Measurements from ENCODE around the gene SLC25A20.
"Not testable (repeated sequence)": the region's sequence is repeated elsewhere in the genome, so short reads cannot be mapped to it uniquely, and the experiment has no call there.

The SLC25A20 gene

DNA sequence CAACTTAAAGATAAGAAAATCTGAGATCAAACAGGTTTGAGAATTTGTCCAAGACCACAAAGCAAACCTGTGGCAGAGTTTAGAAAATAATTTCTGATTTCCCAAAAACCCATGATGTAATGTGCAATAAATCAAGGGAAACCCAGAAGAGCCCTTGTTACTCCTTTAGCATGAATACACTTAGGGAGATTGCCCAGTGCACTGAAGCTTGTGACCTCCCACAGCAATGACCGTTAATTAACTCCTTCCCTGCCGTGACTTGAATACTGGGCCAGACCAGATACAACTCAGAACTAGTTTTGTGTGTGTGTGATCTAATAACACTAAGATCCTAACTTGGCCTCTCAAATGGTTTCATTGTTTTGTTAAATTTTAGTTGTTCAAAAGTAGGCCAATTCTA, 53.5 kb downstream of the SLC25A20 start:
- DNase-seq = no peak

DNA sequence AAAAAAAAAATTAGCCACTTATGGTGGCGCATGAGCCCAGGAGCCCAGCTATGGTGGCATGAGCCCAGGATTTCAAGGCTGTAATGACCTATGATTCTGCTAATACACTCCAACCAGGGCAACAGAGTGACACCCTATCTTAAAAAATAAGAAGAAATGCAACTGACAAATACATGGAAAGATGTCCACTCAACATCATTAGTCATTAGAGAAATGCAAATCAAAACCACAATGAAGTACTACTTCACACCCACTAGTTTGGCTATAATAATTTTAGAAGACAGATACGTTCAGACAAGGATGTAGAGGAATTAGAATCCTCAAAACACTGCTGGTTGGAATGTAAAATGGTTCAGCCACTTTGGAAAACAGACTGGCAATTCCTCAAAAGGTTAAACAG, 61.5 kb downstream of the SLC25A20 start:
- DNase-seq = no peak

DNA sequence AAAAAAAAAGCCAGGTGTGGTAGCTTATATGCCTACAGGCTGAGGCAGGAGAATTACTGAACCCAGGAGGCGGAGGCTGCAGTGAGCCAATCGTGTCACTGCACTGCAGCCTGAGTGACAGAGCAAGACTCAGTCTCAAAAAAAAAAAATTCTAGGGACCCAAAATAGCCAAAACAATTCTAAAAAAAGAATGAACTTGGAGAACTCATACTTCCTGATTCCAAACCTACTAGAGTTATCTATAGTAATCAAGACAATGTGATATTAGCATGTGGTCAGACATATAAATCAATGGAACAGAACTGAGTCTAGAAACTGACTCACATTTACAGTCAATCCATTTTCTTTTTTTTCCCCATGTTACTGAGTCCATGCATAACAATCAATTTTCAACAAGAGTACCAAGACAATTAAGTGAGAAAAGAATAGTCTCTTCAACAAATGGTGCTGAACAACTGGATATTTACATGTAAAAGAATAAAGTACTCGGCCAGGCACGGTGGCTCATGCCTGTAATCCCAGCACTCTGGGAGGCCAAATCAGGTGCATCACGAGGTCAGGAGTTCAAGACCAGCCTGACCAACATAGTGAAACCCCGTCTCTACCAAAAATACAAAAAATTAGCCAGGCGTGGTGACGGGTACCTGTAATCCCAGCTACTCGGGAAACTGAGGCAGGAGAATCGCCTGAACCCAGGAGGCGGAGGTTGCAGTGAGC, 62.9 kb downstream of the SLC25A20 start:
- no peak for DNase-seq

DNA sequence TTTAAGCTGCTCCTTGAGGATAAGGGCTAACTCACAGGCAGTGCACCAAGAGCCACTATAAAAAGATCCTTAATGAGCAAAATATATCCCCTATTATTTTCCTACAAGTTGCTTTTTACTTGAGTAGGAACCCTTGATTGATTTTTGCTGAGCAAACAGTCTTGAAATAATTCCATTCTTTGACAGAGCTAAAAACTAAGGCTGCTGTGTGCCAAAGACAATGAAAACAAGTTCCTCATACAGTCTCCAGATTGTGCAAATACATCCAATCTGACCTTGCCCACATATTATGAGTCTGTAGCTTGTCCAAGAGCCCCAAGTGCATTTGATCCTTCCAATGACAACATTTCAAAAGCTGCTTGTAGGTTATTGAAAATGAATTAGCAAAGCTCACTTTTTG, 66.0 kb downstream of the SLC25A20 start:
- DNase-seq = no peak

DNA sequence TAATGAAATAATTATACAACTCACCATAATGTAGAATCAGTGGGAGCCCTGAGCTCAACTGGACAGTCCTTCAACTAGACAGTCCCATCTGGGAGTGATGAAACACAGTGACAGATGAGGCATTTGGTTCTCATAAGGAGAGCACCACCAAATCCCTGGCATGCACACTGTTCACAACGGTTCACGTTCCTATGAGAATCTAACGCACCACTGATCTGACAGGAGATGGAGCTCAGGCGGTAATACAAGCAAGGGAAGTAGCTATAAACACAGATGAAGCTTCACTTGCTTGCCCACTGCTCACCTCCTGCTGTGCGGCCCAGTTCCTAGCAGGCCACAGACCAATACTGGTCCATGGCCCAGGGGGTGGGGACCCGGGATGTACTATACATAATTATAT, 68.0 kb downstream of the SLC25A20 start:
- DNase-seq = no peak

DNA sequence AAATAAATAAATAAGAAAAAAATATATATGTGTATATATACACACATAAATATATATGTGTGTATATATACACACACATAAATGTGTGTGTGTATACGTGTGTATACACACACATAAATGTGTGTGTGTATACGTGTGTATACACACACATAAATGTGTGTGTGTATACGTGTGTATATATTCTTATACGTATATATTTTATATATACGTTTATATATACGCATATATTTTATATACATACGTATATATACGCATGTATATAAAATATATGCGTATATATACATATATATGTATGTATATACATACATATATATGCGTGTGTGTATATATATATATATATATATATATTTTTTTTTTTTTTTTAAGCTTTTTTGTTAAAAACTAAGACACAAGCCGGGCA, 69.2 kb downstream of the SLC25A20 start:
- not testable (repeated sequence) for DNase-seq

DNA sequence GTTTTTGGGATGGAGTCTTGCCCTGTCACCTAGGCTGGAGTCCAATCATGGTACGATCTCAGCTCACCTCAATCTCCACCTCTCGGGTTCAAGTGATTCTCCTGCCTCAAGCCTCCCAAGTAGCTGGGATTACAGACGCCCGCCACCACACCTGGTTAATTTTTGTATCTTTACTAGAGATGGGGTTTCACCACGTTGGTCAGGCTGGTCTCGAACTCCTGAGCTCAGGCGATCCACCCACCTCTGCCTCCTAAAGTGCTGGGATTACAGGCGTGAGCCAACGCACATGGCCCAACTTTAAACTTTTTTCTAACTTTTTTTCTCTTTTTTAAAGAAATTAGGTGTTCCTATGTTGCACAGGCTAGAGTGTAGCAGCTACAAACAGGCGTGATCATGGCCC, 70.8 kb downstream of the SLC25A20 start:
- not testable (repeated sequence) for DNase-seq

DNA sequence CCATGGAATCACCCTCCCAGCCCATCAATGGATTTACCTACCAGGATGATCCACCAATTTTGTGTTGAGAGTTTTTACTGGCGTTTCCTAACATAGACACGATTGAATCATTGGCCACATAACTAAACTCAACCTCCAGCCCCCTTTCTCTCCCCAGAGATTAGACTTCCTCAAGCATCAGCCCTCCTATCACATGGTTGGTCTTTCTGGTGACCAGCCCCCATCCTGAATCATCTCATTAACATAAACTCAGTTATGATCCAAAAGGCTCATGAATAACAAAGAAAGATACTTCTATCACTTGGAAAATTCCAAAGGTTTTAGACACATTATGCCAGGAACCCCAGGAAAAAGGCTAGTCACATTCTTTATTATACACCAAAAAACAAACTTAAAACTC, 72.2 kb downstream of the SLC25A20 start:
- DNase-seq = no peak

DNA sequence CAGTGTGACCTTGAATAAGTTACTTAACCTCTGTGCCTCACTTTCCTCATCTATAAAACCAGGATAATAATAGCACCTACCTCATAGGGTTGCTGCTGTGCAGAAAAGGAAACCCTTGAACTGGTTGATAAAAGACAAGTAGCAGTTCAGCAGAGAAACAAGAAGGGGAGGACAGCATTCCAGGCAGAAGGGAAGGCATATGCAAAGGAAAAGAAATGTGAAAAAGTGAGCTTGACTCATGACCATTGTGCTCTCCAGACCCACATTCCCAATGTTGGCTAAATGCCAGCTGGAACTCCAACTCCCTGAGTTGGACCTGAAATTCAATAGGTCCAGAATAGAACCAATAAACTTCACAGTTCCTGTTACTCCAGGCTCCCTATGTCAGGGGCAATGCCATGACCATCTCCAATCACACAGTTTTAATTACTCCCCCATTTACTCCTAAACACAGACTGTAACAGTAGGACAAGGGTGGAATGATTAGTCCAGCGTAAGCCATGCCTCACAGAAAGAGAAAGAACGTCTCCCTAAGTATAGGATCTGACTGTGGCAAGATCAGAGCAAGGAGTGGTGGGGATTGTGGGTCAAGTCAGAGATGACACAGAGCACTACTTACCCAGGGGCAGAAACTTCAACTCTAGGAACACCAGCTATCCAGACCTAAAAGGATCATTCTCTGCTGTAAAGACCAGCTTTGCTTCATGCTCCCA, 77.9 kb downstream of the SLC25A20 start:
- DNase-seq = no peak

DNA sequence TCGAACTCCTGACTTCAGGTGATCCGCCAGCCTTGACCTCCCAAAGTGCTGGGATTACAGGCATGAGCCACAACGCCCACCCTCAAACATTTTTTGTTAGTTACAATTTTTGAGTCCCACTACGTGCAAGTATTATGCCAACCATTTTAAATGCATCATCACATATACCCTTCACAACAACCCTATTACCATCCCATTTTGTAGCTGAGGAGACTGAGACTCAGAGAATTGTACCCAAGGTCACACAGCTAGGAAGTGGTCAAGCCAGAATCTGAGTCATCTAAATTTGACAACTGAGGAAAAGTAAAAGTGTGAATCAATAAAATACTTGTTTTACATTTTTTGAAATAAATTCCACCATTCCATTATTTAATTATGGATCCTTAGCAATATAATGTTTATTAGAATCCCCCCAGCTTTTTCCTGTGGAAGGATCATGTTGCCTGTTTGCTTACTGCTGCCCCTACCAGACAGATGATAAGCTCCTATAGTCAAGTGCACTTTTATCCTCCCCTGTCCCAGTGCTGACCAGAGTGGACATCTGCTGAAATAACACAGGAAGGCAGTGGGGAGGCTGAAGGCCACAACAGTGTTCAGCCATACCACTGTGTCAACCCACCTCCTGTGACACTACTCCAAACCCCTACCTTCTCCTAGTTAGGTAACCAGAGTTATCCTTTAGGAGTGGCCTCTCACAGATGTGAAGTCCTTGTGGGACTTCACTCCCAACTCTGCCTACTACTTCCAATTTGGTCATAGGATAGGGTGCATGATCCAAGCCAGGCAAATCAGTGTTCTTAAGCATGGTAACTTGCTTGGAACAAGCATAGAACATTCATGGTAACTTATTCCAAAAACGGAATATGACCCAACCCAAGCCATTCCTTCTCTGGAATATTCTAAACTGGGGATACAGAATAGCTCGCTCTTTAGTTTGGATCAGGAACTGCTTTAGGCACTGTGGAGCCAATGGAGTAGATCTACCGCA, 79.2 kb downstream of the SLC25A20 start:
- DNase-seq = no peak

DNA sequence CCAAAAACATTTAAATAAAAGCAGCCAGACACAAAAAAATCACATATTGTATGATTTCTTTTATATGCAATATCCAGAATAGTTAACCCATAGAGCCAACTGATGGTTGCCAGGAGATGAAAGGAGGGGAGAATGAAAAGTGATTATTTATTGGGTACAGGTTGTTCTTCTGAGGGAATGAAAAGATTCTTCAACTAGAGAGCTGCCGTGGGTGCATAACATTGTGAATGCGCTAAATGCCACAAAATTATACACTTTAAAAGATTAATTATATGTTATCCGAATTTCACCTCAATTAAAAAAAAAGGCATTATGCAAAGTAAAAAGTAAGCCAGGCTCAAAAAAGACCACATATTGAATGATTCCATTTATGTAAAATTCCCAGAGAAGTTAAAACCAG, 87.2 kb downstream of the SLC25A20 start:
- no peak for DNase-seq
